H7 (cell line): ENCODE measurements around the gene CPEB1. TPM values are rescaled to one million over a fixed set of nuclear protein-coding genes. Genes with fewer than 3 reads are reported as not detected.

Experiments
- DNase-seq: peaks from one replicate; pipeline ENCODE4 v3.0.0; 2012
- H3K27me3 ChIP-seq: 2 replicates; pipeline ENCODE4 v1.6.0; 2011; ENCODE audit warnings: mild to moderate bottlenecking, low read length; ENCODE audit not compliant: control insufficient read depth, insufficient read depth
- H3K36me3 ChIP-seq: replicated peaks from 2 replicates; pipeline ENCODE4 v1.5.1; 2011; ENCODE audit warnings: low read length; ENCODE audit not compliant: control insufficient read depth, insufficient read depth
- H3K4me3 ChIP-seq: 2 replicates; pipeline ENCODE4 v1.5.1; 2011; ENCODE audit warnings: low read depth, mild to moderate bottlenecking, control low read depth, low read length, moderate library complexity; ENCODE audit not compliant: insufficient read depth
- total RNA-seq: library from RNA; depleted of rRNA; stranded (reverse); fragments of >200 nt; shearing (Covaris generic); gene quantifications from 2 replicates; pipeline ENCODE4 v1.2.3, GENCODE V29; 2014; rRNA removed

CPEB1 gene
- 1.3 and 4.0 TPM in 2 replicates for total RNA-seq

DNA sequence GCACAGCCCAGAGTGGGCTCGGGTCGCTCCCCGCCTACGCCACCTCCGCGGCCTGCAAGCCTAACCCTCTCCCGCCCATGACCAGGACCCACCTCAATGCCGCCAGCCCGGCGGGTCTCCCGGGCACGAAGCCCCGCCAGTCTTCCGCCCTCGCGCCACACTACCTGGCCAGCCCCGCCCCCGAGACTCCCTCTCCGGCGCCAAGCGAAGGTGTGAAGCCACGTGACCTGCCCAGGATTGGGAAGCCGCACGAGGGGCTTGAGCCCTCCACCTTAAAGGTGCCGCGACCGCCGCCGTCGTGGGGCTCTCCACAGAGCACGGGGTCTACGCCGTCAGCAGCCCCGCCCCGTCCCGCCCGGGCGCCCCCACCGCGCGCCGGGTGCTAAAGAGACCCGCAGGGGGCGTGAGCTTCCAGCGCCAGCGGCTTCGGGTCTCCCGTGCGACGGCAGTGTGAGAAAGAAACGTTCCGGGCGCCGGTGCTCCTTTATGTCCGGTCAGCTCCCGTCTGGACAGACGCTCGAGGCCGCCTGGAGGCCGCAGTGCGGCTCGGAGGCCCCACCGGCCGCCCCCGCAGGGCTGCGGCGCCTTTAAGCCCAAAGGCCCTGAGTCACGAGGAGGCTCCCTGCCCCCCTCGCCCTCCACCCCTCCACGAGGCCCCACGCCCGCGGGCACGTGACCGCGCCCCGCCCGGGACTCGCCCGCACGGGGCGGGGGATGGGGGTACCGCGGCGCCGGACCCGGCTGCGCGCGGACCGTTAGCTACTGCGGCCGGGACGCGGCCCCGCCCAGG, at the start of gene CPEB1:
CPEB1 (minus strand) TSS at position 319 of the 790 bp plus-strand sequence. CDS start 18,904 bp downstream, outside the sequence.
- DNase-seq, result peak; percentile 86
- Histone ChIP-seq H3K27me3 (peaks cover 49% of the 10 kb centered on the region), H3K4me3 (peak within 1 kb of the TSS; percentile 45), H3K36me3 (no peaks in the 10 kb centered on the region)

DNA sequence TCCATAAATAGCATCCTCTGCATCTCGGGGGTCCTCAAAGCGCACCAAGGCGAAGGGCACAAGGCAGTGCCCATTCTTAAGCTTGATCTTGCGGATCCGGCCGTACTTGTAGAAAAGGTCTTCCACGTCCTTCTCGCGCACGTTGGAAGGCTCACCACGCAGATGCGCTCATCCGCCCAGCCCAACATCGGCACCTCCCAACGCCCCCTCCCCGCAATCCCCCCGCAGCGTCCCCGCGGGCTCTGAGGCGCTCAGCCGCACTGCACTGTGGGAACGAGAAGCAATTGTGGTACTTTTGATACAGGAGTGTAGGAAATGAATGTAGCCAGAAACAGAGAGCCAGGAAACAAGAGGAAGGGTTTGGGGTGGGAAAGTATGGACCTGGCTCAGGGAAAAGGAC, 45.0 kb upstream of the CPEB1 start:
- H3K36me3 ChIP-seq, result no peaks in the 10 kb centered on the region
- DNase-seq, result no peak
- no peak overlapping the region for H3K4me3 ChIP-seq
- no peaks in the 10 kb centered on the region for H3K27me3 ChIP-seq

DNA sequence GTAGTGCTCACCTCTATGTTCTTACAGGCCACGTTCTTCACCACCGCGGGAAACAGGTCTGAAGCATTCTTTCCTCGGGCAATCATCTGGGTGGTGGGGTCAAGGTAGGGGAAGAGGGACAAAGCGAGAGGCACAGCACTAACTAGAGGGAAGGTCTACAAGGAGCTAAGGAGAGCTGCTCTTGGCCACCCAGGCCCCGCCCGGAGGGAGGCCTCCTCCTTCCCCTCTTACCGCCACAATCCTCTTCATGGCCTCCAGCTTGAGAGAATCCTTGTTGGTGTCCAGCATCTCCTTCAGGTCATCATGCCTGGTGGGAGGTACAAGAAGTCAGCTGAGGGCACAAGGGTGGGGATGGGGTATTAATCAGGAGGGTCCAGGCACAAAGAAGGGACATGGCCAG, 42.0 kb upstream of the CPEB1 start:
- H3K4me3 ChIP-seq, result no peak overlapping the region
- no peaks in the 10 kb centered on the region for H3K27me3 ChIP-seq
- H3K36me3 ChIP-seq, result no peaks in the 10 kb centered on the region
- no peak for DNase-seq

DNA sequence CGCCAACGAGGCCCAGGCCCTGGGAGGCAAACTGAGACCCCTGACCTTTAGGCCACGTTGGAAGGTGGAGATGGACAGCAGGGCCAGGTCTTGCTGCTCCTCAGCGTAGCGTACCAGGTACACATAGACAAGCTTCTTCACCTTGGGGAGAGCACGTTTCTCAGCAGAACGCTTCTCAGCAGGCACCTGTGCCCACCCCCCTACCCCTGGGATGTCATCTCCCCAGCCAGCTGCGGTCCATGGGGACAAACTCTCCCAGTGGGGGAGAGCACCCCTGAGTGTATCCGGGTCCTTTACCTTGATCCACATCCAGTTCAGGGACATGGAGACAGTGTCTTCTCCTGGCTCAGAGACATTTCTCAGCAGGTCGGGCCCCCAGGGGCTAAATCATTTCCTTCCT, 41.5 kb upstream of the CPEB1 start:
- Histone ChIP-seq H3K27me3 (no peaks in the 10 kb centered on the region), H3K36me3 (no peaks in the 10 kb centered on the region), H3K4me3 (no peak overlapping the region)
- no peak for DNase-seq

DNA sequence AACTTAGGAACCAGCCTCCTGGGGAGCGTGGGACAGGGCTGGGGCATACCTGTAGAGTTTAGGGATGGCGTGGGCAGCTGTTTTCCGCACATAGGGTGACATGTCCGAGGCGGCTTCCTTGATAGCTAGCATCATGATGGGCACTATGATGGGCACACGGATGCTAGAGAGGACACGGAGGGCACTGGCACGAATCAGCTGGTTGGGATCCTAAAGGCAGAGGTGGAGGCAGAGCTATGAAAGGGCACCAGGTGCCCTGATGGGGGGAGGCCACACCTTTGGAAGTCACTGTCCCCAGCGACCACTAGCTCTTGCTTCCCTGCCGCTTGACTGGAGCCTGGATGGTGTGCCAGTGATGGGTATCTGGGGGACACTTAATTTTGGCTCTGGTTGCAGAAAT, 34.2 kb upstream of the CPEB1 start:
- DNase-seq, result no peak
- Histone ChIP-seq H3K4me3 (peak overlapping the region; percentile 72), H3K36me3 (no peaks in the 10 kb centered on the region), H3K27me3 (peaks cover 6% of the 10 kb centered on the region)

DNA sequence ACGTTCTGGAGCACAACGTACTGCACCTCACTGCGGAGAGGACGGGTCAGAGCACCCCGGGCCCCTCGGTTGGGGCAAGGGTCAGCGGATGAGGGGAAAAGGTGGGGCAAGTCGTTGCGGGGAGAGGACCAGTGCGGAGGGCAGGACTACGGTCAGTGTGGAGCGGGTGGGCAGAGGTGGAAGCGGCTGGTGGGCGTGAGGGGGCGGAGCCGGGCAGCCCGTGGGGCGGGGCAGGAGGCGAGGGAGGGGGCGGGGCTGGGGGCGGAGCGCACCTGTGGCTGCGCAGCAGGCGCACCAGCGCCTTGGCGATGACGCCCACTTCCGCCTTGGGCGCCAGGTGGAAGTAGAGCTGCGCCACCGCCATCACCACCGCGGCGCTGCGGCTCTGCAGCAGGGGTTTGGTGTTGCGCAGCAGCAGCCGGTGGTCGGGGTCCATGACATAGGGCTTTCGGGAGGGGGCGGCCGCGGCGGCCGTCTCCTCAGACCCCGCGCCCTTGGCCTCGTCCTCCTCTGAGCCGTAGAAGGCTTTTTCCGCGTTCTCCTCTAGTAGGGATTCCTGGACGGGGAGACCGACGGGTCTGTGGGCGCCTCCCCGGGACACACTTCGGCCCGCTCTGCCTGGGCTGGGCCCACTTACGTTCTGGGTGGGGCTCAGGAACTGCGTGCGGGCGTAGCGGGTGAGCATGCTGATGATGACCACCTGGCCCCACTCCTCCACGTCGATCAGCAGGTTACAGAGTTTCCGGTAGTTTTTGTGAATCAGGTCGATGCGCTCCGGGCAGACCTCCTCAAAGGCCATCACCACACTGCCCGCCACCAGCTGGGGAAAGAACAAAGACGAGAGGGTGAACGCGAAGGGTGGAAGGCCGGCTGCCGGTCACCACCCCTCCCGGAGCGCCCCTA, 33.3 kb upstream of the CPEB1 start:
- DNase-seq, result peak; percentile 98
- Histone ChIP-seq H3K4me3 (peak overlapping the region; percentile 72), H3K27me3 (peaks cover 6% of the 10 kb centered on the region), H3K36me3 (no peaks in the 10 kb centered on the region)

DNA sequence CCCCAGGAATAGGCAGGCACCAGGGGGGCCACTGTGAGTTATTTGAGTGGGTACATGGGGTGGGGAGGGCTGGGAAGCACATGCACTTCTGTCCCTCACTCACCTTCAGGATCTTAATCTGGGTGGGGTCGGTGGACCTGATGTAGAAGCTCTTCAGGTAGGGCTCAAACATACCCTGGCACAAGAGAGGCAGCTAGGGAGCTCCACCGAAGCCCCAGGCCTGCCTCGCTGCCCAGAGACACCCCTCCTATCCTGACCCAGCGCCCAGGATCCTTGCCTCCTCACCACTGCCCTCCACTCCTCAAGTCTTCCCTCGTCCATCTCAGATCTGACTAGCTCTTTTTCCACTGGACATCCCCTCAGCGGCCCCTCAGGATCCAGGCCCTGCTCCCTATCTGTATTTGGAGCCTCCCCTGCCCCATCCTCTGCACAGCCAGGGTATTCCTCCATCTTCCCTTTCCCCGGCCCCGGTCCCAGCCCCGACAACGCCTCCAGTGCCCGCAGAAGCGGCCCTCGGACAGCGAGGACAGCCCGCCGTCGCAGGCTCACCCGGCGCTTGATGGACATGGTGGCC, 32.5 kb upstream of the CPEB1 start:
- H3K36me3 ChIP-seq, result no peaks in the 10 kb centered on the region
- H3K4me3 ChIP-seq, result peak overlapping the region; percentile 69
- peaks cover 6% of the 10 kb centered on the region for H3K27me3 ChIP-seq
- DNase-seq, result no peak

DNA sequence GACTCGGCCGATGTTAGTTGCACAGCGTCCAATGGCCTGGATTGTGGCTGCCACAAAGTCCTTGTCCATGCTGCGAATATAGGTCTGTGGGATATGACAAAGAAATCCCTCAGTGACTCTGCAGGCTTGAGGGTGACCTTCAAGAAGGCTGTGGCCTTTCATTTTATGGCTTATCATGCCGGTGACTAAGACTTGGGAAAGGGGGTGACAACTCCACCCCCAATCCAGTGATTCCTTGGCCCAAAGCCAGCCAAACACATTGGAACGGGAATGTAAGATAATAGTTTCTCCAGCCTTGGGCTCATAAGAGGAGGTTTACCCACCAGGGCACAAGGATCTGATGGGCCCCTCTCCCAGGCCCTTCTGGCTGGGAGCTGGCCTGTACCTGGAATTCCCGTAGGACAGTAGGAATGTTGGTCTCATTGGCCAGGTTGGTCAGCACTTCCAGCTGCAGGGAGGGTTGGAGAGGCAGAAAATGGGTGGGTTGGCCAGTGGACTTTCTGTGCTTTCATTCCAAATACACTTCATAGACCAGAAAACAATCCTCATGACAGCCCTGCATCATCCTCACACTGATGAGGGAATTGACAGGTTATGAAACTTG, 30.7 kb upstream of the CPEB1 start:
- Histone ChIP-seq H3K27me3 (peaks cover 6% of the 10 kb centered on the region), H3K4me3 (no peak overlapping the region), H3K36me3 (no peaks in the 10 kb centered on the region)
- no peak for DNase-seq

DNA sequence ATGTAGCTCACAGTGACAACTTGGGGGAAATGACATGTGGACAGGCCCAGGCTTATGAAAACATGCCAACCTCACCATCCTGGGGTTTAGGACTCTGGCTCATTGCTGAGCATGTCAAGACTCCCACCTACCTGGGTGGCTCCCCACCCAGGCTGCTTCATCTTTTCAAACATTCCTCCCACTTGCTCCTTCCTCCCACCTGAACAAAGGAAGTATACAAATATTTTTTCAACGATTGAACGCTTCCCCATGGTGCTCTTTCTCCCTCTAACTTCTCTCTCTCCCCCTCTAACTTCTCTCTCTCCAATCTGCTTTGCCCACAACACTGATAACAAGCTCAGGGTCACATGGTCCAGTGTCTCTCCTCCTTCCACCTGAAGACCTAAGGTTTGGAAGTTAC, 27.7 kb upstream of the CPEB1 start:
- H3K36me3 ChIP-seq, result no peaks in the 10 kb centered on the region

DNA sequence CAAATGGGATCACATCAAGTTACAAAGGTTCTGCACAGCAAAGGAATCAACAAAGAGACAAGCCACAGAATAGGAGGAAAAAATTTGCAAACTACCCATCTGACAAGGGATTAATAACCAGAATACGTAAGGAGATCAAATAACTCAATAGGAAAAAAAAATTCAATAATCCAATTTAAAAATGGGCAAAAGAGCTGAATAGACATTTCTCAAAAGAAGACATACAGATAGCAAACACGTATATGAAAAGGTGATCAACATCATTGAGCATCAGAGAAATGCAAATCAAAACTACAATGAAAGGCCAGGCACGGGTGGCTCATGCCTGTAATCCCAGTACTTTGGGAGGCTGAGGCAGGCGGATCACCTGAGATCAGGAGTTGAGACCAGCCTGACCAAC, 23.5 kb upstream of the CPEB1 start:
- H3K36me3 ChIP-seq, result no peaks in the 10 kb centered on the region
- H3K4me3 ChIP-seq, result no peak overlapping the region
- DNase-seq, result no peak
- no peaks in the 10 kb centered on the region for H3K27me3 ChIP-seq

More for the DNA sequence above, 27.7 kb upstream of the CPEB1 start:
- peaks cover 4% of the 10 kb centered on the region for H3K27me3 ChIP-seq
- no peak for DNase-seq
- H3K4me3 ChIP-seq, result no peak overlapping the region

DNA sequence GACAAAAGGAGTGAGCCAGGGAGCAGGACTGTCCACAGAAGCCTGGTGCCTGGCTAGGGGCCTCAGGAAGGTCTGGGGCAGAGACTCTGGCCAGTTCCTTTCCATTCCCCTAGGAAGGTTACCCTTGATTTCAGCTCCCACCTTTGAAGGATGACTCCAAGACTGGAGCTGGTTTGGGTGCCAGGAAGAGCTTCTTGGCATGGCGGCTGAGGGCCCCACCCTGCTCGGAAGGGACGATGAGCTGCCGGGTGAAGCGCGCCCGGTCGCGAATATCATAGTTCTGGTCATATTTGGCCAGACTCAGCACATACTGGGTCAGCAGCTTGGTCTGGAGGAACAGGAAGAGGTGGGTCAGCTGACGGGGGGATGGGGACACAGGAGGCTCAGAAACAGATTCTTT, 19.4 kb upstream of the CPEB1 start:
- H3K36me3 ChIP-seq, result no peaks in the 10 kb centered on the region
- no peak for DNase-seq
- H3K27me3 ChIP-seq, result peaks cover 7% of the 10 kb centered on the region
- no peak overlapping the region for H3K4me3 ChIP-seq

DNA sequence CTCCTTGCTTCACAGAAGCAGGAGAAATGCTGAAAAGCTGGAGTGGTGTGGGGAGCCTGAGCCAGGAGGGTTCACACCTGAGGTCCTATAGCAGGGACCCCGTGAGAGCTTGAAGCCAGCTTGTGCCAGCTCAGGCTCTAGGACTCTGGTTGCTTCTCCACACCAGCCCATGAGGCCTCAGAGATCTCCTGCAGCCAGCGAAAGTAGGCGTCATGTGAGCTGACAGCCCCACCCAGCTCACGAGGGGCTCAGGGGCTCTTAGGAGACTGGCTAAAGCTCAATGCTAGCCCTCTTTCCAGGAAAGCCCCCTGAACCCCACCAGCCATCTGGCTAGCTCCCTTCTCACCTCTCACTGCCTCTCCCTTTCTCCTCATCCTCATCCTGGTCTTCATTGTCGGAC, 16.9 kb upstream of the CPEB1 start:
- no peak for DNase-seq
- Histone ChIP-seq H3K27me3 (peaks cover 7% of the 10 kb centered on the region), H3K4me3 (no peak overlapping the region), H3K36me3 (no peaks in the 10 kb centered on the region)

DNA sequence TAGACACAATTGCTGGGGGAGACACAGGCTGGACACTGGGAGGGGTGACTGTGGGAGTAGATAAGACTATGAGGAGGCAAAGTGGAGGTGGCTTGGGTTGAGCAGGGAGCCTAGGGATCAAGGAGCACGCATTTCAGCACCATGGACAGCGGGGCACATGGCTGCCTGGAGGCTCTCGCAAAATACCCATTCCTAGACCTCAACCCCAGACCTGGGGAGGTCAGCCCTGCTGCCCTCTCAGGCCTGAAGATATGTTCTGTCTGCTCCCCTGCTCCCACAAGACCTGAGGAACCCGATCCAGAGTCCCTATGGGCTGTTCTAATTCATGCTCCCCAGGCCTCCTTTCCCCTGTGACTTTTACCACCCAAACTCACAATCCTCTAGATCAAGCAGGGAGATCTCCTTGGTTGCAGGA, 16.0 kb upstream of the CPEB1 start:
- Histone ChIP-seq H3K36me3 (no peaks in the 10 kb centered on the region), H3K4me3 (no peak overlapping the region), H3K27me3 (peaks cover 7% of the 10 kb centered on the region)
- peak; percentile 91 for DNase-seq

DNA sequence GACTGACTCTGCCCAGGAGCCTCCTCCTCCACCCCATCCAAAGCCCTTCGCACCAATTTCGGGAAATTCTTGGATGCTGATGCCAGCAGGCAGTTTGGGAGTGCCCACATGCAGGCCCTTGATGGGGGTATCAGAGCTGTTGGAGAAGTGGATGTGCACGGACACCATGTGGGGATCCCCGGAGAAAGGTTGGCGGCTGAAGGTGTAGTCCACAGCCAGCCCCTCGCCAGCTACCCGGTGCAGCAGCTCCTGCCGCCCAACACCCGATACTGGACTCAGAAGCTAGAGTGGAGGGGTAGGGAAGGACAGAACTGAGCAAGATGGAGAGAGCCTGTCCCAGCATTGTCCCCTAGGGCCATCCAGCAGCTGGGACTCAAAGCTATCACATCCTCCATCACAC, 15.5 kb upstream of the CPEB1 start:
- DNase-seq, result no peak
- Histone ChIP-seq H3K36me3 (no peaks in the 10 kb centered on the region), H3K27me3 (peaks cover 7% of the 10 kb centered on the region), H3K4me3 (no peak overlapping the region)
